Dermis blood vessel endothelial cell (primary cell): ENCODE measurements around the gene MMAB. TPM values are rescaled to one million over a fixed set of nuclear protein-coding genes. Genes with fewer than 3 reads are reported as not detected.

ENCODE experiments used
- DNase-seq: peaks from one replicate; pipeline ENCODE4 v3.0.0; 2010
- total RNA-seq: library from RNA; depleted of rRNA; stranded (reverse); fragments of >200 nt; gene quantifications from 2 replicates; pipeline ENCODE4 v1.2.3, GENCODE V29; 2014

The MMAB gene
- total RNA-seq, 1 donor from 2014 or later = 14.0 TPM

- no peak for DNase-seq
Observed at GRCh38 chr12:109601557-109601956, 28.3 kb upstream of the MMAB start.

- no peak for DNase-seq
Observed at GRCh38 chr12:109600995-109601394, 27.7 kb upstream of the MMAB start.

- no peak for DNase-seq
Observed at GRCh38 chr12:109600481-109600880, 27.2 kb upstream of the MMAB start.

- DNase-seq = no peak
Observed at GRCh38 chr12:109599087-109599486, 25.8 kb upstream of the MMAB start.

- no peak for DNase-seq
Observed at GRCh38 chr12:109598428-109598854, 25.1 kb upstream of the MMAB start.

DNA sequence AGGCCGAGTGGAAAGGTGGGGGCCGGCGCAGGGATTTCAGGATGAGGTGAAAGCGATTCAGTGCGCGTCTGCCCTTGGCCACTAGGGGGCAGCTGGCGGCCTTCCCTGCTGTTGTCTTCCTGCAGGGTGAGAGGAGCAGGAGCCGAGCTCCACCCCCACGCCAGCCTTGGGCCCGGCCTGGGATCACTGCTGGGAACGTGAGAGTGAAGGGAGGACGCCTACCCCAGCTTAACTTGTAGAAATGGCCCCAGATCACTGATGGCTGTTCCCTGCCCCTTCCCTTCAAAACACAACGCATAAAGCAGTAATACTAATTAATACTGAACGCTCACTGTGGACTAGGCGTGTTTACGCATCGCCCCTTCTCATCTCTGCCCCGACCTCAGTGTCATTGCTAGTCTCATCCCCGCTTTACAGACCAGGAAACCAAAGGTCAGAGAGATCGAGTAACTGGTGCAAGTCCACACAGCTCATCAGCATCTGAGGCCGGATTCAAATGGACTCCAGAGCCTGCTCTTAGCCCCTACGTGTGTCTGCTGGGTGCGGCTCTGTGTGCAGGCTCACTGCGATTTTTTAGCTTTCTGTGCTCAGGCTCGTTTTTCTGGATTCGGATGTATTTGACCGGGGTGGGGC lies 24.6 kb upstream of the MMAB start:
- peak; percentile 88 for DNase-seq

GRCh38 chr12:109597414-109597794 lies 24.1 kb upstream of the MMAB start:
- no peak for DNase-seq

- no peak for DNase-seq
Observed at GRCh38 chr12:109596418-109597244, 23.3 kb upstream of the MMAB start.

GRCh38 chr12:109595321-109595902 lies 22.1 kb upstream of the MMAB start:
- no peak for DNase-seq

DNA sequence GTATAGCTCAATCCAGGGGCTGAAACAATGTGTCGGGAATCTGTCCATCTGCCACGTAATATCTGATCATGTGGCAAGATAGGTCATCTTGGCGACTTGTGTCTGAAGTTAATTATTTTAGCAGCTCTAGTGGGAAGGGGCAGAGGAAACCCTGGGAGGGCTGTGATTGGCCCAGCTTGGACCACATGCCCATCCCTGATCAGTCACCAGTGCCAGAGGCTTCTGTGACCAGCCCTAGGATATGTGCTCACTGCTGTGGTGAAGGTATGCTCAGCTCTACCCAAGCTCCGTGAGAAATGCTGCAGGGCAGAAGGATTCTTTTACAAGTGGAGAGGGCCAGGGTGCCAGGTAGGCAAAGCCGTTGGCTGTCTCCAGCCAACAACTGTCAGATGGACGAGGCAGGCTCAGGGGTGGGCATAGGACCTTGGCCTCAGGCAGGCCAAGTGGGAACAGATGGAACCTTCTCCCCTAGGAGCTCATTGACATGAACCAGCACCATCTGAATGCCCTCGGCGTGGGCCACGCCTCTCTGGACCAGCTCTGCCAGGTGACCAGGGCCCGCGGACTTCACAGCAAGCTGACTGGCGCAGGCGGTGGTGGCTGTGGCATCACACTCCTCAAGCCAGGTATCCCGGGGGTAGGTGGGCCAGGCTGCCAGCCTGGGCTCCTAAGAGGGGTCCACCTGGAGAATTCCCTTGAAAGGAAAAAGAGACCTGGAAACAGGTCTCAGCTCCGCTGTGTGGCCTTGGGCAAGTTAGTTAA lies 21.4 kb upstream of the MMAB start:
- DNase-seq = no peak

- DNase-seq = no peak
Observed at GRCh38 chr12:109592905-109593272, 19.6 kb upstream of the MMAB start.

GRCh38 chr12:109592195-109592904 lies 19.0 kb upstream of the MMAB start:
- DNase-seq = no peak

GRCh38 chr12:109591041-109591440 lies 17.7 kb upstream of the MMAB start:
- DNase-seq = no peak

- no peak for DNase-seq
Observed at GRCh38 chr12:109590566-109590965, 17.3 kb upstream of the MMAB start.

- DNase-seq = no peak
Observed at GRCh38 chr12:109589691-109590245, 16.5 kb upstream of the MMAB start.

DNA sequence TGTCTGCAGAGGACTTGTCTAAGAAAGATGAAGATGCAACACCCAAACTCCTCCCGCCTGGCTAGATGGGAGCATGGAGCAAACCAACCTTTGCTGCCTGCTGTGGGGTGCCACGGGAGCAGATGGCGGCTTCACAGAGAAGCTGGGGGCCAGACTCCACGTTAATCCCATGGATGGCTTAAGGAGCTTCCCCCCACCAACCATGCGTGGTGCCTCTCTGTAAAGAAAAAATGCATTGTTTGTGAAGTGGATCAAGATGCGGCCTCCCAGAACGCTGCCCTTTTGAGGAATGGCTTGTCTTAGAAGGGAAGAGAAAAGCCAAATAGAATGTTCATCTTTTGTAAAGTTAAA lies 15.9 kb upstream of the MMAB start:
- no peak for DNase-seq

GRCh38 chr12:109588461-109589239 lies 15.3 kb upstream of the MMAB start:
- no peak for DNase-seq

GRCh38 chr12:109587921-109588320 lies 14.6 kb upstream of the MMAB start:
- DNase-seq = no peak

- no peak for DNase-seq
Observed at GRCh38 chr12:109586385-109587296, 13.3 kb upstream of the MMAB start.

DNA sequence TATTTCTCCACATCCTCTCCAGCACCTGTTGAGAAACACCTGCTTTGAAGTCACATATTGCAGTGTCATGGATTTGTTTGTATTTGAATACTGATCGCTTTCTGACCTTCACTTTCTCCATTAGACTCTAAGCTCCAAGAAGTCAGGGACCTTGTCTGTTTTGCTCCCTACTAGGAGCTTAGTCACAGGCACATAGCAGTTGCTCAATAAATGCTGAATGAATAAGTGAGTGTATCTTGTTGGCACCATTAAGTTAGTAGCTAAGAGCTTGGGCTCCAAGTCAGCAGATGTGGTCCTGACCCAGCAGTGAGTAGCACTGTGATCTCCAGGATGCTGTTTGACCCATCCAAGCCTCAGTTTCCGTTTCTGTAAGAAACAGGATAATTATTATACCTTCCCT lies 10.4 kb upstream of the MMAB start:
- no peak for DNase-seq
